GM23248 (cell line): ENCODE measurements around the gene CLEC7A.

Experiments used
- EZH2 ChIP-seq: fragments of 200-600 bp; sonication (generic); IDR thresholded peaks from 2 replicates; pipeline ENCODE4 v1.6.1; 2018; ENCODE audit warnings: antibody characterized with exemption, mild to moderate bottlenecking; ENCODE audit not compliant: insufficient read depth, poor library complexity, severe bottlenecking
- EZH2phosphoT487 ChIP-seq: fragments of 200-600 bp; sonication (generic); IDR thresholded peaks from 2 replicates; pipeline ENCODE4 v1.6.1; 2018; ENCODE audit warnings: antibody characterized with exemption, moderate library complexity, mild to moderate bottlenecking, low read depth; ENCODE audit not compliant: insufficient read depth

DNA sequence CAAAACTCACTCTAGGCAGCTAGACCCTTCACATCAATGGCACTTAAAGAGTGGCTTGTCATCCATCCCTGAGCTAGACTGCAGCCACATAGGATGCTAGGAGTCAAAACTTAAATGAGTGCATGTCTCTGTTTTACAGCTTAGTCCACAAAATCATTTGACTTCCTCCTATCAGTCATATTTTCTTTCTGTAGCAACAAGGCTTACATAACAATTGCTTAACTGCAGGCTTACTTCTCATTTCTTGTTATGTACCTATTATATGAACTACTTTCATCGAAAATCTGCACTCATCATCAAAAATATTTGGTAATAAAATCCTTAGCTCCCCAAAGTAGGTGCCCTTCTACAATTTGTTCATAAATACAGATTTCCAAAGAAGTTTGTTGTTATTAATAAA is 61.4 kb downstream of the CLEC7A start:
- TF ChIP-seq EZH2phosphoT487, result no peak
- no peak for TF ChIP-seq EZH2
